NB4 (cell line): ENCODE results near the gene RABGEF1.
"Not testable (repeated sequence)": the region's sequence is repeated elsewhere in the genome, so short reads cannot be mapped to it uniquely, and the experiment has no call there.

Experiments
- DNase-seq: peaks from one replicate; pipeline ENCODE4 v3.0.0; 2010; ENCODE audit warnings: low read depth
- H3K4me3 ChIP-seq: one replicate; pipeline ENCODE4 v1.5.1; 2011; ENCODE audit warnings: mild to moderate bottlenecking, low read depth, low read length, moderate library complexity
- CTCF ChIP-seq: IDR thresholded peaks from one replicate; pipeline ENCODE4 v1.5.1; 2012; ENCODE audit warnings: low read depth, low read length
- MAX ChIP-seq: IDR thresholded peaks from 2 replicates; pipeline ENCODE4 v1.6.1; 2011; ENCODE audit warnings: low read depth, low read length
- MYC ChIP-seq: IDR thresholded peaks from 2 replicates; pipeline ENCODE4 v1.6.1; 2011; ENCODE audit warnings: low read depth, low read length
- POLR2A ChIP-seq: IDR thresholded peaks from 2 replicates; pipeline ENCODE4 v1.6.1; 2011; ENCODE audit warnings: mild to moderate bottlenecking; ENCODE audit not compliant: insufficient read length; ENCODE audit errors: extremely low read depth

The RABGEF1 gene

GRCh38 chr7:66697449-66698438 is 42.8 kb upstream of the RABGEF1 start:
- no peak for TF ChIP-seq POLR2A
- no peak for TF ChIP-seq MYC
- no peak for TF ChIP-seq MAX
- no peak for TF ChIP-seq CTCF
- no peak for DNase-seq
- H3K4me3 ChIP-seq: no peak overlapping the region

GRCh38 chr7:66698652-66699205 is 41.8 kb upstream of the RABGEF1 start:
- no peak overlapping the region for H3K4me3 ChIP-seq
- DNase-seq: no peak
- TF ChIP-seq MAX (no peak), POLR2A (no peak), CTCF (no peak), MYC (no peak)

- H3K4me3 ChIP-seq: no peak overlapping the region
- no peak for TF ChIP-seq CTCF
- TF ChIP-seq MAX: no peak
- no peak for TF ChIP-seq MYC
- TF ChIP-seq POLR2A: no peak
These were observed 40.5 kb upstream of the RABGEF1 start for GRCh38 chr7:66699998-66700397.

GRCh38 chr7:66700633-66701131 is 39.9 kb upstream of the RABGEF1 start:
- H3K4me3 ChIP-seq: no peak overlapping the region
- DNase-seq: no peak
- no peak for TF ChIP-seq MAX
- no peak for TF ChIP-seq CTCF
- no peak for TF ChIP-seq POLR2A
- TF ChIP-seq MYC: no peak

More at GRCh38 chr7:66699998-66700397, 40.5 kb upstream of the RABGEF1 start:
- no peak for DNase-seq

- DNase-seq: no peak
- H3K4me3 ChIP-seq: no peak overlapping the region
- no peak for TF ChIP-seq POLR2A
- no peak for TF ChIP-seq MYC
- no peak for TF ChIP-seq CTCF
- TF ChIP-seq MAX: no peak
These were observed 32.7 kb upstream of the RABGEF1 start for GRCh38 chr7:66707825-66708224.

GRCh38 chr7:66710752-66711151 is 29.8 kb upstream of the RABGEF1 start:
- DNase-seq, H3K4me3 ChIP-seq: not testable (repeated sequence)
